ENCODE results near the gene FEN1. TPM values are rescaled to one million over a fixed set of nuclear protein-coding genes. Genes with fewer than 3 reads are reported as not detected.

The FEN1 gene
- total and polyA plus RNA-seq, 2 of the 8 experiments (the other 6 are each of a cell fraction or from before 2014, with no cell fraction given) = 52.6 to 86.1 TPM

DNA sequence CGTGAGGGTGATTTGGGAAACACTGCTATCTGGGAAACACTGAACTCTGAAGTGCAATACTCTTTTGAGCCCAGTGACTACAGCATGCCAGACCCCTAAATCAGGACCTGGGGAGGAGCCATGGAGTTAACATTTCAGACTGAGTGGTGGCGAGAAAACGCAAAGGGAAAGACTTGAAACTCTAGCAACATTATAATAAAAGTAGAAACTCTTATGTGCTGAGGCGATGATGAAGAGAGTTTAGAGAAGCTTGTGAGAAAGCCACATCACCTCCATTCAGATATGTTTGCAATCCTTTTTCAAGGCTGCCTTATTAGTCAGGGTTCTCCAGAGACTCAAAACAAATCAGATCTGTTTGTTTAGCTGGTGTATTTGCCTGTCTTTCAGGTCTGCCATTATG, 1.9 kb downstream of the FEN1 start (continued):
- TF ChIP-seq, protein P1, sequence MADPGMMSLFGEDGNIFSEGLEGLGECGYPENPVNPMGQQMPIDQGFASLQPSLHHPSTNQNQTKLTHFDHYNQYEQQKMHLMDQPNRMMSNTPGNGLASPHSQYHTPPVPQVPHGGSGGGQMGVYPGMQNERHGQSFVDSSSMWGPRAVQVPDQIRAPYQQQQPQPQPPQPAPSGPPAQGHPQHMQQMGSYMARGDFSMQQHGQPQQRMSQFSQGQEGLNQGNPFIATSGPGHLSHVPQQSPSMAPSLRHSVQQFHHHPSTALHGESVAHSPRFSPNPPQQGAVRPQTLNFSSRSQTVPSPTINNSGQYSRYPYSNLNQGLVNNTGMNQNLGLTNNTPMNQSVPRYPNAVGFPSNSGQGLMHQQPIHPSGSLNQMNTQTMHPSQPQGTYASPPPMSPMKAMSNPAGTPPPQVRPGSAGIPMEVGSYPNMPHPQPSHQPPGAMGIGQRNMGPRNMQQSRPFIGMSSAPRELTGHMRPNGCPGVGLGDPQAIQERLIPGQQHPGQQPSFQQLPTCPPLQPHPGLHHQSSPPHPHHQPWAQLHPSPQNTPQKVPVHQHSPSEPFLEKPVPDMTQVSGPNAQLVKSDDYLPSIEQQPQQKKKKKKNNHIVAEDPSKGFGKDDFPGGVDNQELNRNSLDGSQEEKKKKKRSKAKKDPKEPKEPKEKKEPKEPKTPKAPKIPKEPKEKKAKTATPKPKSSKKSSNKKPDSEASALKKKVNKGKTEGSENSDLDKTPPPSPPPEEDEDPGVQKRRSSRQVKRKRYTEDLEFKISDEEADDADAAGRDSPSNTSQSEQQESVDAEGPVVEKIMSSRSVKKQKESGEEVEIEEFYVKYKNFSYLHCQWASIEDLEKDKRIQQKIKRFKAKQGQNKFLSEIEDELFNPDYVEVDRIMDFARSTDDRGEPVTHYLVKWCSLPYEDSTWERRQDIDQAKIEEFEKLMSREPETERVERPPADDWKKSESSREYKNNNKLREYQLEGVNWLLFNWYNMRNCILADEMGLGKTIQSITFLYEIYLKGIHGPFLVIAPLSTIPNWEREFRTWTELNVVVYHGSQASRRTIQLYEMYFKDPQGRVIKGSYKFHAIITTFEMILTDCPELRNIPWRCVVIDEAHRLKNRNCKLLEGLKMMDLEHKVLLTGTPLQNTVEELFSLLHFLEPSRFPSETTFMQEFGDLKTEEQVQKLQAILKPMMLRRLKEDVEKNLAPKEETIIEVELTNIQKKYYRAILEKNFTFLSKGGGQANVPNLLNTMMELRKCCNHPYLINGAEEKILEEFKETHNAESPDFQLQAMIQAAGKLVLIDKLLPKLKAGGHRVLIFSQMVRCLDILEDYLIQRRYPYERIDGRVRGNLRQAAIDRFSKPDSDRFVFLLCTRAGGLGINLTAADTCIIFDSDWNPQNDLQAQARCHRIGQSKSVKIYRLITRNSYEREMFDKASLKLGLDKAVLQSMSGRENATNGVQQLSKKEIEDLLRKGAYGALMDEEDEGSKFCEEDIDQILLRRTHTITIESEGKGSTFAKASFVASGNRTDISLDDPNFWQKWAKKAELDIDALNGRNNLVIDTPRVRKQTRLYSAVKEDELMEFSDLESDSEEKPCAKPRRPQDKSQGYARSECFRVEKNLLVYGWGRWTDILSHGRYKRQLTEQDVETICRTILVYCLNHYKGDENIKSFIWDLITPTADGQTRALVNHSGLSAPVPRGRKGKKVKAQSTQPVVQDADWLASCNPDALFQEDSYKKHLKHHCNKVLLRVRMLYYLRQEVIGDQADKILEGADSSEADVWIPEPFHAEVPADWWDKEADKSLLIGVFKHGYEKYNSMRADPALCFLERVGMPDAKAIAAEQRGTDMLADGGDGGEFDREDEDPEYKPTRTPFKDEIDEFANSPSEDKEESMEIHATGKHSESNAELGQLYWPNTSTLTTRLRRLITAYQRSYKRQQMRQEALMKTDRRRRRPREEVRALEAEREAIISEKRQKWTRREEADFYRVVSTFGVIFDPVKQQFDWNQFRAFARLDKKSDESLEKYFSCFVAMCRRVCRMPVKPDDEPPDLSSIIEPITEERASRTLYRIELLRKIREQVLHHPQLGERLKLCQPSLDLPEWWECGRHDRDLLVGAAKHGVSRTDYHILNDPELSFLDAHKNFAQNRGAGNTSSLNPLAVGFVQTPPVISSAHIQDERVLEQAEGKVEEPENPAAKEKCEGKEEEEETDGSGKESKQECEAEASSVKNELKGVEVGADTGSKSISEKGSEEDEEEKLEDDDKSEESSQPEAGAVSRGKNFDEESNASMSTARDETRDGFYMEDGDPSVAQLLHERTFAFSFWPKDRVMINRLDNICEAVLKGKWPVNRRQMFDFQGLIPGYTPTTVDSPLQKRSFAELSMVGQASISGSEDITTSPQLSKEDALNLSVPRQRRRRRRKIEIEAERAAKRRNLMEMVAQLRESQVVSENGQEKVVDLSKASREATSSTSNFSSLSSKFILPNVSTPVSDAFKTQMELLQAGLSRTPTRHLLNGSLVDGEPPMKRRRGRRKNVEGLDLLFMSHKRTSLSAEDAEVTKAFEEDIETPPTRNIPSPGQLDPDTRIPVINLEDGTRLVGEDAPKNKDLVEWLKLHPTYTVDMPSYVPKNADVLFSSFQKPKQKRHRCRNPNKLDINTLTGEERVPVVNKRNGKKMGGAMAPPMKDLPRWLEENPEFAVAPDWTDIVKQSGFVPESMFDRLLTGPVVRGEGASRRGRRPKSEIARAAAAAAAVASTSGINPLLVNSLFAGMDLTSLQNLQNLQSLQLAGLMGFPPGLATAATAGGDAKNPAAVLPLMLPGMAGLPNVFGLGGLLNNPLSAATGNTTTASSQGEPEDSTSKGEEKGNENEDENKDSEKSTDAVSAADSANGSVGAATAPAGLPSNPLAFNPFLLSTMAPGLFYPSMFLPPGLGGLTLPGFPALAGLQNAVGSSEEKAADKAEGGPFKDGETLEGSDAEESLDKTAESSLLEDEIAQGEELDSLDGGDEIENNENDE (IDR thresholded peaks at IDR 0.05; ENCODE audit: insufficient replicate concordance, low read length) = no peak
